Ishikawa (cell line): Measurements from ENCODE around the gene STATH.
"Not testable (repeated sequence)": the region's sequence is repeated elsewhere in the genome, so short reads cannot be mapped to it uniquely, and the experiment has no call there.

ENCODE experiments used
- CEBPB ChIP-seq: IDR thresholded peaks from 2 replicates; pipeline ENCODE4 v1.6.1; 2012
- CREB1 ChIP-seq: IDR thresholded peaks from 2 replicates; pipeline ENCODE4 v1.6.1; 2012; ENCODE audit warnings: low read depth
- EGR1 ChIP-seq: IDR thresholded peaks from 2 replicates; pipeline ENCODE4 v1.6.1; 2012
- EP300 ChIP-seq: IDR thresholded peaks from 2 replicates; pipeline ENCODE4 v1.6.1; 2012; ENCODE audit warnings: borderline replicate concordance
- FOXM1 ChIP-seq: IDR thresholded peaks from 2 replicates; pipeline ENCODE4 v1.6.1; 2012; ENCODE audit warnings: low read depth, borderline replicate concordance
- MAX ChIP-seq: IDR thresholded peaks from 2 replicates; pipeline ENCODE4 v1.6.1; 2012
- RAD21 ChIP-seq: IDR thresholded peaks from 2 replicates; pipeline ENCODE4 v1.6.1; 2012; ENCODE audit warnings: low read depth
- TAF1 ChIP-seq: IDR thresholded peaks from 2 replicates; pipeline ENCODE4 v1.6.1; 2012; ENCODE audit warnings: low read depth, mild to moderate bottlenecking
- TEAD4 ChIP-seq: IDR thresholded peaks from 2 replicates; pipeline ENCODE4 v1.6.1; 2012
- USF1 ChIP-seq: IDR thresholded peaks from 2 replicates; pipeline ENCODE4 v1.6.1; 2012
- YY1 ChIP-seq: IDR thresholded peaks from 2 replicates; pipeline ENCODE4 v1.6.1; 2012; ENCODE audit warnings: low read depth
- ZBTB7A ChIP-seq: IDR thresholded peaks from 2 replicates; pipeline ENCODE4 v1.6.1; 2012; ENCODE audit warnings: low read depth
- TF ChIP-seq, protein P1 (sequence below): IDR thresholded peaks from 2 replicates; pipeline ENCODE4 v1.6.1; 2012; ENCODE audit warnings: low read depth, mild to moderate bottlenecking

GRCh38 chr4:70028159-70028558 is 32.4 kb downstream of the STATH start, which contains the start of gene HTN3:
- TF ChIP-seq RAD21, YY1, EP300, MAX, CEBPB, CREB1, ZBTB7A, TEAD4, FOXM1, USF1, TAF1, EGR1: not testable (repeated sequence)
- TF ChIP-seq, protein P1, sequence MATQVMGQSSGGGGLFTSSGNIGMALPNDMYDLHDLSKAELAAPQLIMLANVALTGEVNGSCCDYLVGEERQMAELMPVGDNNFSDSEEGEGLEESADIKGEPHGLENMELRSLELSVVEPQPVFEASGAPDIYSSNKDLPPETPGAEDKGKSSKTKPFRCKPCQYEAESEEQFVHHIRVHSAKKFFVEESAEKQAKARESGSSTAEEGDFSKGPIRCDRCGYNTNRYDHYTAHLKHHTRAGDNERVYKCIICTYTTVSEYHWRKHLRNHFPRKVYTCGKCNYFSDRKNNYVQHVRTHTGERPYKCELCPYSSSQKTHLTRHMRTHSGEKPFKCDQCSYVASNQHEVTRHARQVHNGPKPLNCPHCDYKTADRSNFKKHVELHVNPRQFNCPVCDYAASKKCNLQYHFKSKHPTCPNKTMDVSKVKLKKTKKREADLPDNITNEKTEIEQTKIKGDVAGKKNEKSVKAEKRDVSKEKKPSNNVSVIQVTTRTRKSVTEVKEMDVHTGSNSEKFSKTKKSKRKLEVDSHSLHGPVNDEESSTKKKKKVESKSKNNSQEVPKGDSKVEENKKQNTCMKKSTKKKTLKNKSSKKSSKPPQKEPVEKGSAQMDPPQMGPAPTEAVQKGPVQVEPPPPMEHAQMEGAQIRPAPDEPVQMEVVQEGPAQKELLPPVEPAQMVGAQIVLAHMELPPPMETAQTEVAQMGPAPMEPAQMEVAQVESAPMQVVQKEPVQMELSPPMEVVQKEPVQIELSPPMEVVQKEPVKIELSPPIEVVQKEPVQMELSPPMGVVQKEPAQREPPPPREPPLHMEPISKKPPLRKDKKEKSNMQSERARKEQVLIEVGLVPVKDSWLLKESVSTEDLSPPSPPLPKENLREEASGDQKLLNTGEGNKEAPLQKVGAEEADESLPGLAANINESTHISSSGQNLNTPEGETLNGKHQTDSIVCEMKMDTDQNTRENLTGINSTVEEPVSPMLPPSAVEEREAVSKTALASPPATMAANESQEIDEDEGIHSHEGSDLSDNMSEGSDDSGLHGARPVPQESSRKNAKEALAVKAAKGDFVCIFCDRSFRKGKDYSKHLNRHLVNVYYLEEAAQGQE: not testable (repeated sequence)
